ENCODE results near the gene PRIMPOL.

- TF ChIP-seq ZNF274 (IDR thresholded peaks at IDR 0.05; ENCODE audit: low read depth, low read length): no peak
- TF ChIP-seq SUZ12 (IDR thresholded peaks at IDR 0.05; ENCODE audit: extremely low read depth, insufficient read depth, insufficient read length): no peak
- no peak for TF ChIP-seq YY1 (IDR thresholded peaks at IDR 0.05; ENCODE audit: insufficient read depth, insufficient read length)
Measured at GRCh38 chr4:184706453-184706852, 56.9 kb downstream of the PRIMPOL start.

Data from NT2/D1 (cell line).